Globus pallidus (tissue), 1 donor: ENCODE measurements around the gene SRCAP.

Experiments
- DNase-seq: peaks from one replicate; pipeline ENCODE4 v3.0.0-alpha.2; 2015; ENCODE audit warnings: low spot score

Gene SRCAP

DNA sequence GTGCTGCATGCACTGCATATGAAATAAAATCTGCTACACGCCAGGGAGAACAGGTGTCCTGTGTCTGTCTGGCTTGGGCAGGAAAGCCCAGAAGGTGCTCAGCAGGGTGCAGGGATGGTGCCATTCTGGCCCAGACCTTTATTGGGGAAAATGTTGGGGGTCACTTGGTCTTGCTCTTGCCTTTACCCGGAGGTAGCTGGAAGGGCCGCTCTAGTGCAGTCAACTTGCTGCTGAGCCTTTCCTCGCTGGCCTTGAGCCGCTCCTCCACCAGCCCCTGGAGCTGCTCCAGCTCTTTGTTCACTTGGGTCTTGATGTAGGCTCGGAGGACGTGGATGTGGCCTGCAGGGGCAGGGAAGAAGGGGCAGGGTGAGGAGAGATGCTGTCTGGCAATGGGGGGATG is 58.3 kb downstream of the SRCAP start:
- DNase-seq: no peak

DNA sequence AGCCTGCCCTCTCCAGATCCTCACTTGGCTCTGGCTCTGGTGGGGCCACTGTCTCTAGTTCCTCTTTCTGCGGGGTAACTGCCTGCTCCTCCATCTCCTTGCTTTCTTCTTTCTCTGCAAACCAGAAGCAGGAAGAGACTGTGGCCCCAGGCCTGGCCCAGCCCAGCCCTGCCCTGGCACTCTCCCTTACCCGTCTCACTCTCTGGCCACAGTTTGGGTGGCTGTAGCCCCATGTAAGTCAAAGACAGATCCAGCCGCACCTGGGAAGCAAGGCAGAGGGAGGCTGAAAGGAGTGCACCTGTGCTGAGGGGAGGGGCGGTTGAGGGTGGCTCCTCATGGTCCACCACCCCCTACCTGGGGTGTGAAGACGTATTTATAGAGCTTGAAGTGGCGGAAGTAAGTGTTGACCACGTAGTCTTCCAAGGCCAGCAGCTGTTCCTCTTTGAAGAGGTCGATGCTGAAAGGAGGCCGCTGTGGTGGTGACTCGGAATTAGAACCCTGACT is 60.1 kb downstream of the SRCAP start:
- peak; percentile 37 for DNase-seq

DNA sequence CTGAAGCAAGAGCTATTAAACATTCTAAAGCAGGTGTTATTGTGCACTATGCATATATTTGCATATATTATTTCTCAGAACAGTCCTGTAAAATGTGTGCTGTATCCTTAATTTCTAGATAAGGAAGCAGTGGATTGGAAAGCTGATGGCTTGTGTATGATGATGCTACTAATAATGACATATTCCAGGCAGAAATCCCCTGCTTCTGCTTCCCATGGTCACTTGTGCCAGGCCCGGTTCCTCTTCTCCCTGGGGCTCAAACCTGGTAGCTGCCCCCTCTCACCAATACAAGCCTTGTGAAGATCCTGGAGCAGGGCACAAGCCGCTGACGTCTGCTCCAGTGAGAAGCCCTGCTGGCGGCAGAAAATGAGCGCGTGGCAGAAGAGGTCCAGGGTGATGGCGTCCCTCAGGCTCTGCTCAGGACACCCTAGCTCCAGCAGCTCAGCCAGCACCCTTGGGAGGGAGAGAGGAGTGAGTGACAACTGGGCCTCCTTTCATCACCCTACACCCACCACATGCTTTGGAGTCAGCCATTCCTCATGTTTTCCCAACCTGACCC is 61.1 kb downstream of the SRCAP start:
- no peak for DNase-seq

DNA sequence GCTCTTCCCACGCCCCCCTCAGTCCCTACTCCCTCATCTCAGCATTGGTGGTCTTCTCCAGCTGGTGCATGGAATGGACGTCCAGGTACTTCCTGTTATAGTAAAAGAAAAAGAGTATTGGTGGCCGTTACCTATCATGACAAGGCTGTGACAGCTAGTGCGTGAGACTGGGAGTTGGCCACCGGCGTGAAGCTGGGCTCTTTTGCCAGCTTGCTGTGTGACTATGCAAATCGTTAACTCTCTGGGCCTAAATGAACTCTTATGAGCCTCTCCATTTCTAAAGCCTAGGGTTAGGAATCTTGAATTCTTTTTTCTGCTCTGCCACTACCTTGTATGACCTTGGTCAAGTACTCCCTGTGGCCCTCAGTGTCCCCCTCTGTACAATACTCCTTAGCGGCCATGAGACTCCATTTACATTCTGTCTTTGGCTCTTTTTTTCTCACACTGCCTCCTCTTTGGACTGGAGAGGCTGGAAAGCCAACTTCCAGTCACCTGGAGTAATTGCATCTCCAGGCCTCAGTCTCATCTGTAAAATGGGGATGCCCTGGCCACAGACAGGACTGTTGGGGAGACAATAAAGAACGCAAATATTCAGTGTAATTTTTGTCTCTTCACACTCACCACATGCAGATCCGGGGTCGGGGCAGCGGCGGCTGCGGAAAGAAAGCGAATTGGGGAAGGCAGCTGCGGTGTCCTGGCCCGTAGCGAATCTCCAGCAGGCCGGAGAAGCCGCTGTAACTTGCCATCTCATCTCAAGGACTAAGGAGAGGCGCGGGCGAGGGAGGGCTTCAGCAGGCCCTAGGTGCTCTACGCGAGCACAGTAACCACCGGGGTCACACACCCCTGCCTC is 61.8 kb downstream of the SRCAP start:
- no peak for DNase-seq

DNA sequence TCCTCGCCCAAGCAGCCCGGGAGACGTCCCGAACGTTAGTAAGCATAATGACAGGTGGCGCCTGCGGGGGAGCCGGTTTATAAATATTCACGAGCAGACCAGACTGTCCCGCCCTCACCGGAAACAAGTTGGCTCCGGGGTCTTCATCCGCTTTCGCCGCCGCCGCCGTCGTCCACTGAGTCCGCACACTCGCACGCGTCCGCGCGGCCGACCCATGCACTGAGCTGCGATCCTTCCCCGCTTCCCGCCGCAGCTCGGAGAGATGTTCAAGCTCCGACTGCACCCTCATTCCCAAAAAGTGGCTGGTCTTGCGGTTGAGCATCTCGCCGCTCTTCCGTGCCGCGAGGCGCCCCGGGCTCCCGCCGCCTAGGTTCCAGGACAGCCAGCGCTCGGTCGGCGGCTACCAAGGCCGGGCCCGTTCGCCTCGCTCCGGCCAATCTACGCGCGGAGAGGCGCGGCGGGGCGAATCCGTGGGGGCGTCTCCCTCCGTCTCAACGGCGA is 62.5 kb downstream of the SRCAP start:
- DNase-seq: no peak

DNA sequence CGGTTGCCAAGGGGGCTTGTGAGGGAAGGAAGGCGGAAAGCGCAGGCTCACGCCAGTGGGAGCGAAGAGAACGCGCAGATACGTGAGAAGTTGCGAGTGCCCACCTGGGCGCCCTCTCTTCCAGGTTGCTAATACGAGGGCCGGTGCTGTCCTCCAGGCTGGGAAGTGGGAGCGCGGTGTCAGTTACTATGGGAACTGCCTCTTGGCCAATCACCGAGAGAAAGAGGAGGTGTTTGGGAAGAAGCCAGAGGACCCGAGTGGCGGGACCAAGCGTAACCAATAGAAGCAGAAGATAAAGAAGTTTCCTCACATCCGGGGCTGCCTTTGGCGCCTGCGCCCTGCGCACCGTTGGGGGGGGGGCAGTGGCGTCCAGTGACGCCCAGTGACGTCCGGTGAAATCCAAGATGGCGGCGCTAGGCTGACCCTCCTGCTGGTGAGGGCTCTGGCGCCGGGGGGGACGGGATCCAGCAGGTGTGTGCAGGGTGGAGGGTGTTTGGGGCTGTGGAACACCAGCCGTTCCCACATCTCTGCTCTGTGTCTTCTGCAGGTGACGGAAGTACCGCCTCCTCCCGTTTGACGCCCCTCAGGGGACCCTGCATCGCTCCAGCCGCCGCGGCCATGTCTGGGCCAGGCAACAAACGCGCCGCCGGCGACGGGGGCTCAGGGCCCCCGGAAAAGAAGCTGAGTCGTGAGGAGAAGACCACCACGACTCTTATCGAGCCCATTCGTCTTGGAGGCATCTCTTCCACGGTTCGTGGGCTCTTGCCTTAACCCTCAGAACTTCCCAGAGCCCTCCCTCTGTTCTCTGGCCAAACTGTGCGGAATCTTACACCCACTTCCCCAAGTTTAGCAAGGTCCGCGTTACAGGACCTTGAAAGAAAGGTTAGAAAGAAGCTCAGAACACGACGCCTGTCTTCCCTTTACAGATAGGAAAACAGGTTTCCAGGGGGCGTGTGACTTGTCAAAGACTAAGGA is 63.2 kb downstream of the SRCAP start, which contains the start of the genes CFAP119 and RNF40:
CFAP119 (minus strand) TSS at position 135 of the 975 bp plus-strand sequence. CDS start 314 bp downstream, outside the sequence.
RNF40 (plus strand) TSS at position 395 of the 975 bp plus-strand sequence; CDS start at position 619, 224 bp downstream.
- peak; percentile 96 for DNase-seq

DNA sequence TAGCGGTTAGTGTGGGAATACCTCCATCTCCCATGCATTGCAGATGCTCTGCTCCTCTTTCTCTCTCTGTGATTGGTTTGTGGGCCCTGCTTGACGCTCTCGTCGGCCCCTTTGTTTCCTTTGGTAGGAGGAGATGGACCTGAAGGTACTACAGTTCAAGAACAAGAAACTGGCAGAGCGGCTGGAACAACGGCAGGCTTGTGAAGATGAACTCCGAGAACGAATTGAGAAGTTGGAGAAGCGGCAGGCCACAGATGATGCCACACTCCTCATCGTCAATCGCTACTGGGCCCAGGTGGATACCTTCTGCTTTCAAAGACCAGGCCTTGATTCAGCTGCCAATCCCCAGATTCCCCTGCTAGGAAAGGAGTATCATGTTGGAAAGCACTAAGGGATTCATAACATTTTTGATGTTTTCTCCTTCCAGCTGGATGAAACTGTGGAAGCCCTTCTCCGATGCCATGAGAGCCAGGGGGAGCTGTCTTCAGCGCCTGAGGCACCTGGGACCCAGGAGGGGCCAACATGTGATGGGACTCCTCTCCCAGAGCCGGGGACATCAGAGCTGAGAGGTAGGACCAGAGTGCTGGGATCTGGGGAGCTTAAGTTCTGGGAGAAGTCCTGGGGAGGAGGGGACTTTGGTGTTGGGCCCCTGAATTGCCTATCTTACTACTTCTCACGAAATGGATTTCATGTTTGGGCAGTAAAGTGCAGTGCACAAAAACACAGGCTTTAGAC is 64.2 kb downstream of the SRCAP start:
- DNase-seq: no peak

DNA sequence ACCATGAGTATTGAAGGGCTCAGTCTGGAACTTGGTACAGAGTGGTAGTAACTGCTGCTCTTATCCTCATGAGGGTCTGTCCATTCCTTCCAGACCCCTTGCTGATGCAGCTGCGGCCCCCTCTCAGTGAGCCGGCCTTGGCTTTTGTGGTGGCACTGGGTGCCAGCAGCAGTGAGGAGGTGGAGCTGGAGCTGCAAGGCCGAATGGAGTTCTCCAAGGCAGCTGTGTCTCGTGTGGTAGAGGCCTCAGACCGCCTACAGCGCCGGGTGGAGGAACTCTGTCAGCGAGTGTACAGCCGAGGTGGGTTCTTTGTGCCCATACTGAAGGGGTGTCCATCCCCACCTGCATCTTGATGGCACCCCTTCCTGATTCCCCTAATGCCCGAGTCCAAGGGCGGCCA is 65.1 kb downstream of the SRCAP start:
- no peak for DNase-seq

DNA sequence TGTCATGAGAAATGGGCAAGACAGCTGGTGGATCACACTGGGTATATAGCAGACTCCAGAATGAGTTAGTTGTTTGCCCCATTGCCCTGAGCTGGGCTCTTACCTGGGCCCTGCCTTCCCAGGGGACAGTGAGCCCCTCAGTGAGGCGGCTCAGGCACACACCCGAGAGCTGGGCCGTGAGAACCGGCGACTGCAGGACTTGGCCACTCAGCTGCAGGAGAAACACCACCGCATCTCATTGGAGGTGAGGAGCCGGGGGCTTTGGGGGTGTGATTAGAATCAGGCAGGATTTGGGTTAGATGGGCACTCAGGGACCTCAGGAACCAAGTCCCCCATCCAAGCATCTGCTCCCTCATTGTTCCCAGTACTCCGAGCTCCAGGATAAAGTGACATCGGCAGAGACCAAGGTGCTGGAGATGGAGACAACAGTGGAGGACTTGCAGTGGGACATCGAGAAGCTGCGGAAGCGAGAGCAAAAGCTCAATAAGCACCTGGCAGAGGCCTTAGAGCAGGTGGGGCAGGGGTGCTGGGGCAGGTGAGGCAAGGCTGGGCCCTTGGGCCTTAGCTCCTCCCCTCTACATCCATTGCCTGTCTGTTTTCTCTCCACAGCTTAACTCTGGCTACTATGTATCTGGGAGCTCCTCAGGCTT is 66.0 kb downstream of the SRCAP start:
- no peak for DNase-seq

DNA sequence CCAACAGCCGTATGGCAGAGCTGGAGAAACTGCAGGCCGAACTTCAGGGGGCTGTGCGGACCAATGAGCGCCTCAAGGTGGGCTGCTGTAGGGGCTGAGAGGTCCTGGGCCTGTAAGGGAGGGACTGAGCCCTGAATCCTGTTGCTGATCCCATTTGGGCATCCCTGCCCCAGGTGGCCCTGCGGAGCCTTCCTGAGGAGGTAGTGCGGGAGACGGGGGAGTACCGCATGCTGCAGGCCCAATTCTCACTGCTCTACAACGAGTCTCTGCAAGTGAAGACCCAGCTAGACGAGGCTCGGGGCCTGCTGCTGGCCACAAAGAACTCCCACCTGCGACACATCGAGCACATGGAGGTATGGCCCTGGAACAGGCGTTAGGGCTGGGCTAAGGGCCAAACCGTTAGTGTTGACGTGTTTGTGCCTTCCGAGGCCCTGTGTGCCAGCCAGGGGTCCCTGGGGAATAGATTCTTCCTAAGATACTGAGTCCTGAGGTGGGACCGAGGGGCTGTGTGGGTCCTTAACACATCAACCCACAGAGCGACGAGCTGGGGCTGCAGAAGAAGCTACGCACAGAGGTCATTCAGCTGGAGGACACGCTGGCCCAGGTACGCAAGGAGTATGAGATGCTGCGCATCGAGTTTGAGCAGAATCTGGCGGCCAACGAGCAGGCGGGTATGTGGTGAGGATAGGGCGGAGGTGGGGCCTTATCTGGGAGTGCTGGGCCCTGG is 67.4 kb downstream of the SRCAP start:
- DNase-seq: no peak

DNA sequence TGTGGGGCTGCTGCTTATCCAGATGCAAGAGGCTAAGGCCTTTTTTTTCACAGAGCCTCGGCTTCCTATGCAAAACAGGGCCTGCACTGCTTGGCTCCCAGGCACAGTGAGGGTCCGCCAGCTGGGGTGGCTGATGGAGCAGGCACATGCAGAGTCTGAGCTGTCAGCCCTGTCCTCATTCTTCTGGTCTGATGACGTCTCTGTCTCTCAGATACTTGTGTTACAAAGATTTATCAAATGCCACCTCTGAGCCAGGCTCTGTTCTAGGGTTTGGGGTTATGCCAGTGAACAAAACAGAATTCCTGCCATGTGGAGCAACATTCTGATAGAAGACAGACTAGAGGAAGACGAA is 67.9 kb downstream of the SRCAP start:
- no peak for DNase-seq

DNA sequence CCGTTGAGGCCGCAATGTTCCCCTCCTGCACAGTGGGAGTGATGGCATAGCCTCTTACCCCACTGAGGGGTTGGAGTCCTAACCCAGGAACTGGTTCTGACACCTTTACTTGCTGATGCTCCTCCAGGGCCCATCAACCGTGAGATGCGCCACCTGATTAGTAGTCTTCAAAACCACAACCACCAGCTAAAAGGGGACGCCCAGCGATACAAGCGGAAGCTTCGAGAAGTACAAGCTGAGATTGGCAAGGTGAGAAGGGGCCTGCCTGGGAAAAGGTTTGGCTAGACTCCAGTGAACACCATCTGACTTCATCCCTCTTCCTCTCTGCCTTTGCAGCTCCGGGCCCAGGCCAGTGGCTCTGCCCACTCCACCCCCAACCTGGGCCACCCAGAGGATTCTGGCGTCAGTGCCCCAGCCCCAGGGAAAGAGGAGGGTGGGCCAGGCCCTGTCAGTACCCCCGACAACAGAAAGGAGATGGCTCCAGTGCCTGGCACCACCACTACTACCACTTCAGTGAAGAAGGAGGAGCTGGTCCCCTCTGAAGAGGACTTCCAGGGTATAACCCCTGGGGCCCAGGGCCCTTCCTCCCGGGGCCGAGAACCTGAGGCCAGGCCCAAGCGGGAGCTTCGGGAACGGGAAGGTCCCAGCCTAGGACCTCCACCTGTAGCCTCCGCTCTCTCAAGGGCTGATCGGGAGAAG is 68.9 kb downstream of the SRCAP start:
- DNase-seq: no peak

DNA sequence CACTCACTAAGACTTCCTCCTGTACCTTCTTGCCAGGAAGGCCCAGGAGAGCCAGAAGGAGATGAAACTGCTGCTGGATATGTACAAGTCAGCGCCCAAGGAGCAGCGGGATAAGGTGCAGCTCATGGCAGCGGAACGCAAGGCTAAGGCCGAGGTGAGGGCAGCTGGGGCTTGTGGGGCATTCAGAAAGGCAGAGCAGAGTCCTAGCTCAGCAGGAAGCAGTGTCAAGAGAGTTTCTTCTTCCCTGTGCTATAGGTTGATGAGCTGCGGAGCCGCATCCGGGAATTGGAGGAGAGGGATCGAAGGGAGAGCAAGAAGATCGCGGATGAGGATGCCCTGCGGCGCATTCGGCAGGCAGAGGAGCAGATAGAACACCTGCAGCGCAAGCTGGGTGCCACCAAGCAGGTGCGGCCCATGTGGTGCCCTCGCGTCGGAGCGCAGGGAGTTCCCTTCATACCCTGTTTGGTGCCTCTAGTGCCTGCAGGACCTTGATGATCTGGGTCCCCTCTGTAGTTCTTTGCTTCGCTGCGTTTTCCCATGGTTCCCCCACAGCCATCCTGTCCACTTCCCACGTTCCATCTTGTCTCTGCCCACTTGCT is 69.7 kb downstream of the SRCAP start:
- DNase-seq: no peak

DNA sequence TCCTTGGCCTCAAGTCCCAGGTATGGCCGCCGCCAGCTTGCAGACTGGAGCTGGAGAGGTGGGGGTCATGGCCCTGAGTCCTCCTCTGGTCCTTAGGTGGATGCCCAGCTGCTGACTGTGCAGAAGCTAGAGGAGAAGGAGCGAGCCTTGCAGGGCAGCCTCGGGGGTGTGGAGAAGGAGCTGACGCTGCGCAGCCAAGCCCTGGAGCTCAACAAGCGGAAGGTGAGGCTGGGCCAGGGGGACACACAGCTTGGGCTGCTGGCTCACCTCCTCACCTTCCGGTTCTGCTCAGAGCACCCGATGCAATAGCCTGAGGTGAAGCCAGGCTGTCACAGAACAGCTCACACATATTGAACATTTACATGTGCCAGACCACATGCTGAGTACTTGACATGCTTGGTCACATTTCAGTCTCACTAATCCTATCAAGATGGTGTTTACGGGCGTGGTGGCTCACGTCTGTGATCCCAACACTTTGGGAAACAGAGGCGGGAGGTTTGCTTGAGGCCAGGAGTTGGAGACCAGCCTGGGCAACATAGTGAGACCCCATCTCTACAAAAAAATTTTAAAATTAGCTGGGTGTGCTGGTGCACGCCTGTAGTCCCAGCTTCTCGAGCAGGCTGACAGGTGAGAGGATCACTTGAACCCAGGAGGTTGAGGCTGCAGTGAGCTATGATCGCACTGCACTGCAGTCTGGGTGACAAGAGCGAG is 70.6 kb downstream of the SRCAP start:
- DNase-seq: no peak

DNA sequence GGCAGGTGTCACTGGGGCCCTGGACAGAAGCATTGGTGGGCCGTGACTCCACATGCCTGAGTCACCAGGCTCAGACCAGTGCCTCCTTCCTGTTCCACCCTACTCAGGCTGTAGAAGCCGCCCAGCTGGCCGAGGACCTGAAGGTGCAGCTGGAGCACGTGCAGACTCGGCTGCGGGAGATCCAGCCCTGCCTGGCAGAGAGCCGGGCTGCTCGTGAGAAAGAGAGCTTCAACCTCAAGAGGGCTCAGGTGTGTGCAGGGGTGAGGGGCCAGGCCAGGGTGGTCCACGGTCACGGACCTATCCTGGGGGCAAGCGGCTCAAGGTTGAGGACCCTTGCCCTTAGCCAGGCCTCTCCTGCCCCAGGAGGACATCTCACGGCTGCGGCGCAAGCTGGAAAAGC is 72.8 kb downstream of the SRCAP start:
- no peak for DNase-seq

DNA sequence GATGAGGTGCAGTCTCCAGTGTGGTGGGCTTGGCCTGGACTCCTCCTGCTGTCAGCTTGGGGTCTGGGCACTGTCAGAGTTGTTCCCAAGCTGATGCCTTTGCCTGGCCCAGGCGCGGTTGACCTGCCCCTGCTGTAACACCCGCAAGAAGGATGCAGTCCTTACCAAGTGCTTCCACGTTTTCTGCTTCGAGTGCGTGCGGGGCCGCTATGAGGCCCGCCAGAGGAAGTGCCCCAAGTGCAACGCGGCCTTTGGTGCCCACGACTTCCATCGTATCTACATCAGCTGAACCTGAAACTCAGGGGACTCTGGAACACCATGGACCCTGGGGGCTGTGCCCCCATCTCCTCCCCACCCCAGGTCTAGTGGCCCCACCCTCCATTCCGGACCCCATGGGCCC is 74.9 kb downstream of the SRCAP start:
- DNase-seq: no peak

DNA sequence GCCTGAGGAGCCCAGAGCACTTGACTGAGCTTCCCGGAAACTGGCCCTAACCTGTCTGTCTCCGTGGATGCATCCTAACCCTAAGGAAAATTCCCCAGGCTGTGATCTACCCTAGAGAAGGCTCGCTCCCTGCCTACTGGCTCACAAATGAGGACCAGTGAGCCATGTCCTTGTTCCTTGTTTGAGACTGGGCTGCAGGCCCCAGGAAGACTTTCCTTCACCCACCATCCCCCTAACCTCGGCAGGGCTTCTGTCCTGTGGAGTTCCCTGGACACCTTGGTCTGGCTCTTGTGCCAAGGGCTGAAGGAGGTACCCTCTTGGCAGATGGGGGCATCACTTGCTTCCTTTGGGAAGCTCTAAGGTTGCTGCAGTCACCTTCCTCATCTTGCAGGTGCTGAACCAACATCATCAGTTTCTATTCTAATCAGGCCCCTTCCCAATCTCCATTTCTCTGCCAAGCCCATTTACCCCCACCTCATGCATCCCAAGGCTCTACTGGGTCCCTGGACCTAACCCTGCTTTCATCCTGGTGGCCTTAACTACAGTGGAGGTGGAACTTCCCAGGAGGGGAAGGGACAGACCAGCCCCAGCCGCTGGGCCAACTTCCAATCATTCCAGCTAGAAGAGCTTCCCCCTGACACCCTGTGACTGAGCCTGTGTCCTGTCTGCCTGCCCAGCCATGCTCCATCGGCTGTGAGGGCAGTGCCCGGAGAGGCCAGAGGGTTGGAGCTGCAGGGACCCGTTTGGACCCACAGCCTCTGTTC is 75.6 kb downstream of the SRCAP start:
- DNase-seq: peak; percentile 17

DNA sequence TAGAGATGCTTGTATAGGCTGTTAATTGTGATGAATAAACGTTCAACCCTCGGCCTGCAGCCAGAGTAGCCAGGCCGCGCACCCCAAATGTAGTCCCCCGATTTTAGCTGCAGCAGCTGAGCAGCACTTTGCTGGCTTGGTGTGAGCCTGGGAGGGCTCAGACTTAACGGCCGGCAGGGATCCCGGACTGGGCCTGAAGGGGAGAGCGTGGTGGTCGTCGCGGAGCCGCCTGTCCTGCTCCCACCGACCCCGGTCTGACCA is 76.1 kb downstream of the SRCAP start:
- no peak for DNase-seq
